NOMO-1 treated with dmso at 0.1 percent for 144 hours (cell line): ENCODE measurements around the gene MSRB1.
A peak's percentile ranks its signal among the peaks of the same experiment; 100 is the strongest.
"Not testable (repeated sequence)": the region's sequence is repeated elsewhere in the genome, so short reads cannot be mapped to it uniquely, and the experiment has no call there.

Experiments
- DNase-seq: peaks from one replicate; lab custom pipeline; 2025; ENCODE audit not compliant: unreplicated experiment; lab: John Stamatoyannopoulos, UW

Gene MSRB1

GRCh38 chr16:1941162-1942046 lies 1.6 kb downstream of the MSRB1 start:
- DNase-seq: peak; percentile 36

- DNase-seq: no peak
Measured at GRCh38 chr16:1940273-1941161, 2.5 kb downstream of the MSRB1 start.

GRCh38 chr16:1939833-1940232 lies 3.2 kb downstream of the MSRB1 start:
- DNase-seq: not testable (repeated sequence)

- DNase-seq: no peak
Measured at GRCh38 chr16:1938910-1939309, 4.1 kb downstream of the MSRB1 start.

- DNase-seq: peak; percentile 89
Measured at GRCh38 chr16:1938316-1938715, 4.7 kb downstream of the MSRB1 start.

GRCh38 chr16:1936945-1937479 lies 6.0 kb downstream of the MSRB1 start:
- no peak for DNase-seq

GRCh38 chr16:1933097-1933661 lies 9.8 kb downstream of the MSRB1 start:
- DNase-seq: no peak

- no peak for DNase-seq
Measured at GRCh38 chr16:1932050-1933028, 10.7 kb downstream of the MSRB1 start.

GRCh38 chr16:1930338-1930720 lies 12.7 kb downstream of the MSRB1 start:
- no peak for DNase-seq

- DNase-seq: peak; percentile 79
Measured at GRCh38 chr16:1929578-1930337, 13.2 kb downstream of the MSRB1 start.

GRCh38 chr16:1929105-1929504 lies 13.9 kb downstream of the MSRB1 start:
- DNase-seq: peak; percentile 23

- no peak for DNase-seq
Measured at GRCh38 chr16:1926271-1926670, 16.7 kb downstream of the MSRB1 start.

- DNase-seq: no peak
Measured at GRCh38 chr16:1924095-1924494, 18.9 kb downstream of the MSRB1 start.

GRCh38 chr16:1923299-1924034 lies 19.5 kb downstream of the MSRB1 start:
- no peak for DNase-seq

- DNase-seq: no peak
Measured at GRCh38 chr16:1922357-1922756, 20.6 kb downstream of the MSRB1 start.

- DNase-seq: peak; percentile 37
Measured at GRCh38 chr16:1920727-1921171, 22.2 kb downstream of the MSRB1 start.

- not testable (repeated sequence) for DNase-seq
Measured at GRCh38 chr16:1920122-1920521, 22.9 kb downstream of the MSRB1 start.

- no peak for DNase-seq
Measured at GRCh38 chr16:1919327-1919998, 23.5 kb downstream of the MSRB1 start.
